Muscle of arm (tissue), 12 donors: Measurements from ENCODE around the gene SAP30L. TPM values are rescaled to one million over a fixed set of nuclear protein-coding genes. Genes with fewer than 3 reads are reported as not detected.

ENCODE experiments used
- DNase-seq: peaks from one replicate; pipeline ENCODE4 v3.0.0-alpha.2; 2013
- polyA plus RNA-seq, 12 donors: library from polyadenylated mRNA; unstranded; fragments of 120-200 nt; gene quantifications; one replicate each; pipeline ENCODE4 v1.2.1, GENCODE V29; 2013; ENCODE audit not compliant: insufficient read length in 12 of 12

SAP30L gene
- polyA plus RNA-seq, 12 donors, result 23.5 to 46.3 (median 30.8) TPM; not detected in 1

GRCh38 chr5:154479160-154479943, 33.6 kb downstream of the SAP30L start:
- no peak for DNase-seq

DNA sequence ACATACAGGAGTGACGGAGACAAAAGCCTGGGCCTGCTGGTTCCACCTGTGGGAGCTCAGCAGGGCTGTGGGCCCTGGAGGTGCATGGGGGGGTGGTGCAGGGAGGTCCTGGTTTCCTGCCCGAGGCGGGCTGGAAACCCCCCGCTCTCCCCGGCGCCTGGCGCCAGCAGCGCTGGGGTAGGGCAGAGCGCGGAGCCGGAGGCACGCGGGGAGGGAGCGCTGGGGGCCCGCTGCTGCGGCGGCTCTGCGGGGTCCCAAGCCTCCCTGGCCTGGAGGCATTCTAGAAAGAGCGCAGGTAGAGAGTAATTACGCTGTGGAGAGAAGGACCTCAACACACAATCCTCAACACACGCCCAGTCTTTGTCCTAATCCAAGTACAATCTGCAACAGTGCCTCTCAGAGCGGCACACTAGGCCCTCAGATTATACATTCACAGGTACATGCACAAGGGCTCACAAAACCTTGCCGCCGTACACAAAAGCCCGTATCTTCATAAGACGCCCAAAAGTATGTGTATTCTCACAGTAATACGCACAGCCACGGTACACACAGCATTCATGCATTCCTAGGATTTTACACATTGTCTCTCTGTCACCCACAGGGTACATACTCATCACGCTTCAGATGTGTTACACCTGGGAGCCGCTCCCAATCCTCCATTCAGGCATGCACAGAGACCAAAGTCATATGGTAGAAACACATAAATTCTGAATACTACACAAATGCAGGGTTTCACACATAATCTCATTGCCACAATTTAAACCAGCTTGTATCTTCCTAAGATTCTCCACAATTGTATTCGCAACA, 34.4 kb downstream of the SAP30L start:
- no peak for DNase-seq

GRCh38 chr5:154480847-154481246, 35.0 kb downstream of the SAP30L start:
- no peak for DNase-seq

GRCh38 chr5:154481584-154482381, 36.0 kb downstream of the SAP30L start:
- DNase-seq, result no peak

DNA sequence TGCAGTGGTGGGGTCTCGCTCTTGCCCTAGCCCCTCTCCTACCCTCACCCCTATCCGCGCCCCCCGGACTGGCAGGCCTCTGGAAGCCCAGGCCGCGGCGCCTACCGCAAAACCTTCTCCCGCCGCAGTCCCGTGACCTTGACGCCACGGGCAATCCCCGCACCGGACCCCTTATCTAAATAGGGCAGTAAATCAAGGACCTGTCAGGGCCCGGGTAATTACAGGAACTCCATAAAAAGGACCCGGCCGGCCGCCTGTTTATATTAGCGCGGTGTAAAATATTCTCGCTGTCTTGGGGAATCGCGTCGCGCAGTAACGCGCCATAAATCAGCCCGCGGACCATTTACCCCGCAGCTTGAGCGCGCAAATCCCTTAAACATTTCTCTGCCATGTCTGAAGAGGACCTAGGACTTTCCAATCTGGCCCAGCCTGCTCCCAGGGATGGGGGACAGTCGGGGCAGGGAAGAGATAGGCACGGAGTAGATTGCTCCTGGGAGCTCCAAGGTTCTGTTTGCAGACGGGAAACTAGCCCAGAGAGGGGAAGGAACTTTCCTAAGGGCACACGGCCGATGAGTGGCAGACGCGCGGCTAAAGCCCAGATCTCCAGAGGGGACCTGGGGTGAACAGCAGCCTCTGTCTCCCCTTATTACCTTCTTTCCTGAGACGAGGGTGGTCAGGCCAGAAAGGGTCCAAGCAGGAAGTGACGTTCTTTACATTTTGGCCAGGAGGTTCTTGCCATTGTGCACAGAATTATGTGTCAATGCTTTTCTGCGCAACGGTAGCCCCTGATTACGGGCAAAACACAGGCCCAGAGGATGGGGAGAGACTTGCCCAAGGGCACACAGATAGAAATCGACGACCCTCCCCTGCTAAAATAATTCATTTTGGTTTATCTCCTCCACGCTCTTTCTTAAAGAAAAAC, 37.0 kb downstream of the SAP30L start:
- no peak for DNase-seq

DNA sequence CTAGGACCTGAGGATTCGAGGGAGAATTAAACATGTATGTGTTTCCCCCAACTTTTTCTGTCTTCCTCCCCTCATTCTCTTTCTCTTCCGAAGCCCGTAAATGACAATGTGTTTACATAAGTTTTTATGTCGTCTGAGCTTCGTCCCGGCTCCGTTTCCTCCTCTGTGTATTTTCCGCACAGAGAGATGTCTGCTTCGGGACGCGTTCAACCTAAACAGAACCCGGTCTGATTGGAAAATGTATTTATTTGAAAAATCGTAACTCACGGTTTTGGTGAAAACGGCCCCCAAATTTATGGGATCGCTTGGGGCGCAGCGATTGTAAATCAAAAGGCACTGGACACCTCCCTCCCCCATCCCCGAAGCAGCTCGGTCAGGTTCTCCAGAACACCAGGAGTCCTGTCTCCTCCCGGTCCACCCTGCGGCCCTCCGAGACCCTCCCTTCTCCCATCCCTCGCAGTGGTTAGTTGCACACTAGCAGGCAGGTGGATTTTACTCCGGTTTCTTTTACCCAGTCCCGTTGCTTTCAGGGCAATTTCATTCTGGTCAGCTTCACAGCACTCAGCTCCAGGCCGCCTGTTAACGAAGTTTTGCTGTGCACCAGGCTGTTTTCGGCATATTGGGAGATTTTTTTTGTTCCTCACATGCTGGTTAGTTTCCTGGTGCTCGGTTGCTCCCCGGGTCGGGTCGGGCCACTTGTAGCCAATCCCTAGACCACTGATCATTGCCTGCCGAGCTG, 38.0 kb downstream of the SAP30L start:
- no peak for DNase-seq

DNA sequence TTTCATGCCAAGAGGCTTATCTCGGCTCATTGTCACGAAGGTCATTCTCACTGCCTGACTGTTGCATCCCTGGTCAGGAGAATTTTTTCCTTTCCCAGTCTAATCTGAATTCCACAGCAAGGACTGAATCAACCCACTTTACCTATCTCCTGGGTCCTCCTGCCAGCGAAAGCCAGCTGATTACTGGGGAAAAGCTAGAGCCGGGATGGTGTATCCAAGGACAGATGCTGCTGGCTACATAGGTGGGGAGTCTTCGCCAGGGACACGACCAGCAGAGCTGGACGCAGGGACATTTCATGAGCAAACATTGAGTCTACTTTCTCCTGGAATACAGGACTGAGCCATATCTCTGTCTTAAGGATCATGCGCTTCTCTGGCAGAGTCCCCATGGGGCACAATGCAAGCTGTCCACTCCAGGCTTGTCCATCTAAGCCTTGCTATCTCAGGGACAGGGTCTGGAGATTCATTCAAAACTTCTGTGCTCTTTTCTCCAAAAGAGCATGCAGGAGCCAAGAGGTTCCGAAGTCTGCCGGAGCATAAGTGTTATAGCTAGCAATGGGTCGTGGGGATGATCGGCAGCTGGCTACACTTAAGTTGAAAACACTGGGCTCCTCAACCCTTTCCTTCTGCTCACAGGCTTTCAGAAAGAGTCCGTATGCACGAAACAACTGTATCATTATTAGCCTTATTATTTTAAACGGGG, 38.7 kb downstream of the SAP30L start:
- DNase-seq, result no peak

- no peak for DNase-seq
Measured at GRCh38 chr5:154485096-154485491, 39.3 kb downstream of the SAP30L start.

GRCh38 chr5:154485850-154486426, 40.1 kb downstream of the SAP30L start:
- DNase-seq, result no peak

GRCh38 chr5:154486427-154486866, 40.6 kb downstream of the SAP30L start:
- DNase-seq, result no peak

DNA sequence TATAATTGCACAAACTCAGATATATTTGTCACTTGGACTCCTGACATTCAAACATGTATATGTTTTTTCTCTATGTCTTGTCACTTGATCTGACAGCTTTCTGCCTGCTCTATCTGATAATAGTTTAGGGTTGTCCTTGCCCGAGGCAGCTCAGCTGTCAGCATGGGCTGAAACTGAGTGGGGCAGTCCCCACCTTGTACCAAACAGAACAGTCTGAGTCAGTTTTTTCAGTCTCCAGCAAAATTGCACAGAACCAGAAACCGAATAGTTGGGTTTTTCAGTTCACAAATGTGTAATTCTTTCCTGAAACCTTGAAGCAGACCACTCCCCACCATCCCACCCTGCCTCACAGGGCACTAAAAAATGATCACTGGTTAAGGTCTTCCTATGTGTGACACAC, 41.7 kb downstream of the SAP30L start:
- no peak for DNase-seq

DNA sequence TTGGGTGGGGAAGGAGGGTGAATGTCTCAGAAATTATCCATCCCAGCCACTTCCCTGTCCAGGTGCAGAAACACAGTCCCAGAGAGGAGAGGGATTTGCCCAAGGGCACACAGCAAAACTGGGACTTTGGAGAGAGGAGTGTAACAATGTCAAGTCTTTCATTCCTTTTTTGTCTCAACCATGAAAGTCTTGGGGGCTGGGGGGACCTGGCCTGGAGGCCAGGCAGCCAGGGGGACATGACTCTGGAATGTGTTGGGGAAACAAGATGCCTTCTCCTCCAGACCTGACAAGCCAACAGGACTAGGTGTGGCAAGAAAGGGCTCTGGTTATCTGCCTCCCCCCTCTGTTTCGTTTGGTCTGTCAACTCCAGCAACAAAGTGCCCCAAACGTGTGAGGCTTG, 46.1 kb downstream of the SAP30L start:
- DNase-seq, result no peak

DNA sequence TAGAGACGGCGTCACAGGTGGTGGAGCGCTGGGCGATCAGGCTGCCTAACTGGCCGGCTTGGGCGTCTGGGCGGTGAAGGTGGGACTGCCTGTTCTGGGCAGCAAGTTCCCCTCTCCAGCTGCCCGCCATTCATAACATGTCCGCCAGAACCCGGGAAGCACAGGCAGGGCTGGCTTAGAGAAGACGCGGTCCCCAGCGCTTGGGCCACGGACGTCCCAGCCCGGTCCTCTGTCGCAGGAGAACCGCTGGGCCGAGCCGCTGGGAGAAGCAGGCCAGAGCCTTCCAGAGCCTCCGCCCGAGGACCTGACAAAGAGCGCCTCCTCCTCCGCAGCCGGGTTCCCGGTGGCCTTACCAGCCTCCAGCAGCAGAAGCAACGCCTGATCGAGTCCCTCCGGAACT, 47.5 kb downstream of the SAP30L start:
- DNase-seq, result no peak

DNA sequence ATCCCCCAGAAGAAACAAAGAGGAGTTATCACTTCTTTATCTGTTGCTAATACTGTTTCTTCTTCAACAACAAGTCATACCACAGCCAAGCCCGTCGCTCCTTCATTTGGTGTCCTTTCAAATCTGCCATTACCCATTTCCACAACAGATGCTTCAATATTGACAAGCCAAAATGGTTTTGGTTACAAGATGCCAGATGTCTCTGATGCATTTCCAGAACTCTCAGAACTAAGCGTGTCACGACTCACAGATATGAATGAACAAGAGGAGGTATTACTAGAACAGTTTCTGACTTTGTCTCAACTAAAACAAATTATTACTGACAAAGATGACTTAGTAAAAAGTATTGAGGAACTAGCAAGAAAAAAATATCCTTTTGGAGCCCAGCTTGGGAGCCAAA, 48.2 kb downstream of the SAP30L start:
- DNase-seq, result no peak

DNA sequence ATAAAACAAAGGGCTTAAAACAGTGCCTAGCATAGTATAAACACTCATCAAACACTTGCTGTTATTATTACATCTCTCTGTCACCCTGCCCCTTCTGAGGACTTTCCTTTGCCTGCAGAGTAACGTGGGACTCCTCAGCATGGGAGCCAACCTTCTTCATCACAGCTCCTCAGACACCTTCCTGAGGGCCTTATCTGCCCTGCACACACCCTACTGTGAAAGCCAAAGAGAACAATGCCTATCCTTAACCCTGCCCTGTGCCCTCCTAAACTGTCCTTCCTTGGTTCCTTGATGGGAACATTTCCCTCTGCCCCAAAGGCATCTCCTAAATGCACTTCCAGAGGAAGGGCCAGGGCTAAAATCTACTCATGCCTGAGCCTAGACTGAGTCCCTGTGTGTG, 52.8 kb downstream of the SAP30L start:
- DNase-seq, result no peak

DNA sequence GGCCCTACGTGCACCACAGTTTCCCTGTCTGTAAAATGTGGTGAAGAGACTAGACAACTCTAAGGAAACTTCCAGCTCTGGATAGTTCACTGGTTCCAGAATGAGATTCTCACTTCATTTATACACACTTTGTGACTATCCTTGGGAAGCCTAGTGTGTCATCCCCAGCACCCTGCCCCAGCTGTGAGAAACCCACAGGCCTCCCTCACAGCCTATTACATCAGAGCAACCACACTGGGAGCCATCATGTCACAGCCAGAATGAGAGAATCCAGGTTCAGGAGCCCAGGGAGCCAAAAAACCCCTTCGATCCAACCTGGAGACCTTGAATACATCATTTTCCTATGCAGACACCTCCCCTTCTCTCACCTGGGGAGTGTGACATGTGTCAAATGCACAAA, 53.2 kb downstream of the SAP30L start:
- no peak for DNase-seq

GRCh38 chr5:154501566-154501965, 55.8 kb downstream of the SAP30L start:
- DNase-seq, result no peak

DNA sequence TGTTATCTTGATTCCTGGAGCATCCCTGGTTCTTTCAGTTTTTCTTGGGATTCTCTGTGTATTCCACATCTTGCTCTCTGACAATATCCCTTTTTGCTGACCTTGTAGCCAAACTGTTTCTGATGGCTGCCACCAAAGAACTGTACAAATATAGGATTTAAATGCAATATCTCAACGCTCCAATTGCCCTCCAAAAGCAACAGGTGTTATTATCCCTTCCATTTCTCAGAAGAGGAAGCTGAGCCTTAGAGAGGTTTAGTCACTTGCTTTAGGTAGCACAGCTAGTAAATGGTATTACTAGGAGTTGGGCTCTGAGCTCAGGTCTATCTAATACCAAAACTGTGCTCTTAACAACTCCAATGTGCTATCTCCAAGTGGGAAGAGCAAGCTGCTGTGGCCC, 56.4 kb downstream of the SAP30L start:
- DNase-seq, result no peak

GRCh38 chr5:154503698-154504039, 57.9 kb downstream of the SAP30L start:
- no peak for DNase-seq

GRCh38 chr5:154505567-154505966, 59.8 kb downstream of the SAP30L start:
- DNase-seq, result no peak
